Activated CD4-positive, alpha-beta T cell treated with anti-CD3 and anti-CD28 coated beads for 4 hours (primary cell): ENCODE results near the gene CD44.

ENCODE experiments used
- DNase-seq, 2 donors: peaks; one replicate each; pipeline ENCODE4 v3.0.0-alpha.2; 2020

The CD44 gene

DNA sequence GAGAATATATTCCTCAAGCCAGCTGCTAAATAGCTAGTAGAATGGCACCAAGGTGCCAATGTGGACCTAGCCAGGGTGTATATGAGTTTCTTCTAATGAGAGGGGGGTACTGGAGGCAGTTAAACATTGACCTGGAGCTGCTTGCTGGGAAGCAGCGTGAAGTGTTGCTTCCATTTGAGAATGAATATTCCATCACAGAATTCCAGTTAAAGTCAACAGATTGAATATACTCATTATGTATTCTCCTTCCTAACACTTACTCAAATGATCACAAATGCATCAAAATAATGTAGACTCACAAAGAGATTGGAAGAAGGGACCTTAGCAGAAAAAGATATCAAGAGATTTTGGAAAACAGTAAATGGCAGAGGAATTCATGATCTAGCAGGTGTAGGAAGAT is 102.1 kb downstream of the CD44 start:
- no peak for DNase-seq

DNA sequence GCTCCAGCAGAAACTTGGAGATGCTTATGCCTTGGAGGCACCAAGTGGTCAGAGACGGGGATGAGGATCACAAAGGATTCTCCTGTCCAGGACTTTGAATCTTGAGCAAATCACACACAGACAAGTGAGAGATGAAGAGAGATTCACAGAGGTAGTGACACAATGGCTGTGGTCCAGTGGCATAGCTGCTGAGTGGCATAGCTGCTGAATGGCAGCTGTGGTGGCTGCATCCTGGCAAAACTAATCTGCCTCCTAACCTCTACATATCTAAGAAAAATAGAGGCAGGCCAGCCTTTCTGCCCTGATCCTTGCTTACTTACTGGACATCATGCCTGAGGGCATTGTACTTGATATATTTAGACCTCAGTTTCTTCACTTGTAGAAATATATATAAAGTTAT is 102.6 kb downstream of the CD44 start:
- DNase-seq = no peak

DNA sequence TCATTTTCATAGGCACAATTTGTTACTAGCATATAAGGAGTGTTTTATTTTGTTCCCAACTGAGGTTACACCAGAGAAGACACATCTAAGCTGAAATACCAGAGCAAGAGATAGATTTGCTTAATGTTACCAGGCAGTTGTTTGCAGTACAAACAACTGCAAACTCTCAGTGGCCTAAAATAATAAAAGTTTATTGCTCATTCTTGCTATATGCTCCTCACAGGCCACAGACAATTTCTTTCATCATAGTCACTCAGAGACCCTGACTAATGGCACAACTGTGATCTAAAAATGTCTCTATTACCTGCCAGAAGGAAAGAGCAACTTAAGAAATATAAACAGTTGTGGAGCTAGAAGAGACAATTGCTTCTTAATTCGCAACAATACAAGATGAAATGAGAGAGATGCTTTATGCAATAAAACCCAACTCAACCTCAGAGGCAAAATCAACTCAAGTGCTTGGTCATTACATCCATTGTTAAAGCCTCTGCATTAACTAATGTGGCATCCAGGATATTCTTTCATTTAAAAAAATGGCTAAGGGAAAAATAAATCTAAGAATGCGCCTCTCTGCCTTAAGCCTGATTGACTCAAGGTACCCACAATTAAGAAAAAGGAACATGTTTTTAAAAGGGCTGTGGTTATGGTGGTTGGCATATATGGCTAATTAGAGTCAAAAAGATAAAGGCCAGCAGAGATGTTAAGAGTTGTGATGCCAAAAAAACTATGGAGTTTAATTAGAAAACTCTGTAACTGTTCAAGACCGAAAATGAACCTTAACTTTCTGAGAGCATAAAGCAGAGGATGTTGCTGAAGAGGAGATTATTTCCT is 103.7 kb downstream of the CD44 start:
- no peak for DNase-seq

DNA sequence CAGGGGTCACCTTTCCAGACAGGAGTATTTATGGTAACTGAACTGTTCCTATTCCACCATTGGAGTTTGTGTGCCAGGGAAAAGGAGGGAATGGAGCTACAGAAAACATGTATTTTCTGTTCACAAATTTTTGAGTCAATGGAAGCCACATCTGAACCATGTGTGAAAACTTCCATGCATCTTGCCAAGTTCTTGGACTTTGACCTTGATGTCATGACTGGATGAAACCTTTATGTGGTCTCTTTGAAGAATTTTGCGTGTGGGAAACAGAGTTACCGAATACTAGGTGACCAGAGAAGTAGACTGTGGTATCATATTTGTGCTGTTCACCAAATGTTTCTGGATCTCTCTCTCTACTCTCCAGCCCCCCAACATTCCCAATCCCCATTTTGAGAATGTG is 104.8 kb downstream of the CD44 start:
- DNase-seq = no peak

DNA sequence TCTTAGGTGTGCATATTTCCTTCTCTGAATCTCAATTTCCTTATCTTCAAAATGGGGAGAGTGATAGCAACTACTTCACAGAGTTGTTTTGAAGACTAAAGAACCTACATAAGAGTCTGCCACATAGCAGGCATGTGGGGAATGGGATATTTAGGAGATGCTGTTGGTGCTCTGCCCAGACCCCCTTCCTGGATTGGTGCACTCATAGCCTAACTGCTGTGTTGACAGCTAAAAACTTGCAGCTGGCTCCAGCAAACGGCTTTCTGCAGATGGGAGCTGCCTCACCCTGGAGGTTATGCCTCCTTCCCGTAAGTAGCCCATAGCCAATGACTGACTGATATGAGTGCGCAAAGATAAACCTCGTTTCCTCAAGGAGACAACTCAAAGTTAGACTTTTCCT is 106.1 kb downstream of the CD44 start:
- no peak for DNase-seq

DNA sequence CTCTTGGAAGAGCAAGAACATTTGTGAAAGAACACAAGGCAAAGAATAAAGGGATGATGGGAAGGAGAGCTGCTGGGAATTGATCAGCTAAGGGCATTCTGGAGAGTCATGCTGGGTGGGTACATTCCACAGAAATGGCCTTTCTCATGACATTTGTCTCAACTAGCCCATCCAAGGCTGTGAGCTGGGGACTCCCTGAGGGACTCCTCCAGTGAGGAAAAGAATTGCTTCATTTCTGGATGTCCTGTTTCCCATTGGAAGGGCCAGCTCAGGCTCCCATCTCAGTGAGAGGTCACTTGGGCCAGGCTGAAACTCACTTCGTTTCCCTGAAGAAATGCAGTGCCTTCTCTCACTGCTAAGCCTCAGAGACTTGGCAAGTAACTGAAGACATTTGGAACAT is 106.8 kb downstream of the CD44 start:
- DNase-seq = no peak

DNA sequence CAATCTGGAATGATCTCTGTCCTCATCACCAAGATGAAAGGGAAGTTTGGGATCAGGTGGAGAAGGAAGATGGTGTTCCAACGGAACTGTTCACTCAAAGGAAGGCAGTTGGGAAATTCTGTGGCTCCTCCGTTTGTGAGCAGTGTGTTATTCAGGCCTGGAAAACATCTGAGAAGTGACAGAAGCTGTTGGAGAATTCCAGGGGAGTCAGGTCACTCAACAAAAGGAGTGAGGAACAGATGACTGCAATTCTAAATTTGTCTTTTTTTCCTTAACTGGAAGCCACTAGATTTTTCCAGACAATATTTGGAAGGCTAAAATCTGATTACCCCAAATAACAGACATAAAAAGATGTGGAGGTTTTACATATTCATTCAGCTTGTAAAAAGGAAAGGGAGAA is 107.8 kb downstream of the CD44 start:
- no peak for DNase-seq

DNA sequence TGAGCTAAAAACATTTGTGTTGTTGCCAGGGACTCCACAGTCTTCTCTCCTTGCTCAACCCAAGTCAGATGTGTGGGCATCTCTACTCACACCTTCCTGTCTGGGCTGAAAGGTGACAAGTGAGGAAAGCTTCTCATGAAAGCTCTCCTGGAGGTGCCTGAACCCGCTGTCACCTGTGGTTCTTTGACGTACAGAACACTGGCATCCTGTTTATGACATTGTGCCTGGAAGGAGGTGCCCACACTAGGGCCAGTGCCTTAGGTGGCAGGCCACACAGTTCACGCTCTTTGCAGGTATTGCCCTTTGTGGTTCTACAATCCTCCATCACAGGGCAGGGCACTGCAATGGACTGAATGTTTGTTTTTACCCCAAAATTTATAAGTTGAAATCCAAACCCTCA is 108.5 kb downstream of the CD44 start:
- DNase-seq = peak; percentile 46 to 58

DNA sequence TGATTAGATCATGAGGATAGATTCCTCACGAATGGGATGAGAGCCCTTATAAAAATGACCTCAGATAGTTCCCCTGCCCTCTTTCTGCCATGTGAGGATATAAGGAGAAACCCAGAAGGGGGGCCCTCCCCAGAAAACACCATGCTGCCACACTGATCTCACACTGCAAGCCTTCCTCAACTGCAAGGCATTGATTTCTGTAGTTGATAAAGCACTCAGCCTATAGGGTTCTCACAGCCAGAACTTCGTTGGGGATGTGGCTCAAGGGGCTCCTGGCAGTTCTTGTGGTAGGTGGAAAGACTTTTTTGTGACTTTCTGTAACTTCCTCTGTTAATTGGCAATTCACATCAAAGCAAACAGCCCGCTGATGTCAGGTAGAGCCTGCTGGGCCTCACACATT is 108.9 kb downstream of the CD44 start:
- no peak for DNase-seq

DNA sequence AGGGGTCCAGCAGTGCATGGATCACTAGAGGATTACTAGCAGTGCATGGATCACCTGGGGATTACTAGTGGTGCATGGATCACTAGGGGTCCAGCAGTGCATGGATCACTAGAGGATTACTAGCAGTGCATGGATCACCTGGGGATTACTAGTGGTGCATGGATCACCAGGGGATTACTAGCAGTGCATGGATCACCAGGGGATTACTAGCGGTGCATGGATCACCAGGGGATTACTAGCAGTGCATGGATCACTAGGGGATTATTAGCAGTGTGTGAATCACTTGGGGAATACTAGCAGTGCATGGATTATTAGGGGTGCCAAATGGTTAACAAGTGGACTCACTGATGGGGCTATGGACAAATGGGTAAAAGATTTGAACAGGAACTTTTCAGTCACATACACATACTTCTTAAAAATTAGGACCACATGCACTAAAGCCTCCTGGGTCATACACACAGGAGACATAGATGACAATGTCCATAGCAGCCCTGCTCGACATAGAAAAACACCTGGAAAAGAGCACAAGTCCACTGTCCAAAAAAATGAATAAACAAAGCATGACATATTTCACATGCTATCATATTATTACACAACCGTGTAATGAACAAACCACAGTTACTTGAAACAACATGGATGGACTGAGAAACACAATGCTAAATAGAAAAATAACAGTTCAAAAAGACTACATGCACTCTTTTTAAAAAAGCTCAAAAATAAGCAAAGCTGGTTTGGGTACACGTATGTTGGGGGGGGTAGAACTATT is 109.8 kb downstream of the CD44 start:
- DNase-seq = no peak

DNA sequence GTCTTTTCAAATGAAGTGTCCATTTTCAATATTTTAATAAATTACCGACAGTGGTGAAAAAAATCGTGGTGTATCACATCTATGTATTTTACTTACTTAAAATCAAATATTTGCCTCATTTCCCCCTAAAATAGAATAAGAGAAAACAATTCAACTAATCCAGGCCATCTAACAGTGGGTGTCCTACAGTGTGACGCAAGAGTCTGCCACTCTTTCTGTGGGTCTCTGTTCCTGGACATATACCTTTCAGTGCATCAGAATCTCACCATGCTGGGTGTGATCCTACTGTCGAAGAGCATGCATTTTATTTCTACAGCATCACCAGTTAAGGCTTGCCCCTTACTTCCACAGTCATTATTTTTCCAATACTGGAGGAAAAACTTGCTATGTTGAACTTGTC is 111.2 kb downstream of the CD44 start:
- DNase-seq = no peak

DNA sequence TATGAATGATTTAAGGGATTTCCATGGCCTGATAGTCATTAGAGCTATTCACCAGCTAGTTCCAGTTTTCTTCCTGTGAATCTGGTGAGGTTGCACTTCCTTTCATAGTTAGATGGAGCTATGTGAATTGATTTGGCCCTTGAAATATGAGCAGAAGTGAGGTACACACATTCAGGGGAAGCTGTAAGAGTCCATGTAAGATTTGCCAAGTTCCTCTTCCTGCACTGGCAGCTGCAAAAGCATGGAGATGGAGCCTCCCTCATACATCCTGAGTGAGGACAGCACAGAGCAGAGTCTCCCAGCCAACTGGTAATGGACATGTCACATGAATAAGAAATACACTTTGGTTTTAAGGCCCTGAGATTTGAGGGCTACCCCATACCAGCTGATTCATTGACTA is 111.7 kb downstream of the CD44 start:
- no peak for DNase-seq

DNA sequence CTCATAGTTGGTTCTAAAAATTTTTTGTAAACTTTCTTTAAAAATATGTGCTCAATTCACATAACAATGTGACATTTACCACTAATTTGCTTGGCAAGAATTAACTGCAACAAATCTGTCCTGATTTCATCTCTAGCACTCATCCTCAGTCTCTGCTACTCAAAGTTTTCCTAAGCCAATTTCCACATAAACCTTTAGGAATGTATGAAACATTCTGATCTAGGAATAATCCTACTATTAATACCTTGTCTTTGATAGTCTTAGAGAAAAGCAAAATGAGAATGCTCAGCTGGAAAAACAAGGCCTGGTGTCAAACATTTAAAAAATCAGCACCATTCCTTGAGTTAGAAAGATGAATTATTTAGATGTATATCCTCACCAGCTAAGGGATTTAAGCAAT is 114.3 kb downstream of the CD44 start:
- DNase-seq = no peak

DNA sequence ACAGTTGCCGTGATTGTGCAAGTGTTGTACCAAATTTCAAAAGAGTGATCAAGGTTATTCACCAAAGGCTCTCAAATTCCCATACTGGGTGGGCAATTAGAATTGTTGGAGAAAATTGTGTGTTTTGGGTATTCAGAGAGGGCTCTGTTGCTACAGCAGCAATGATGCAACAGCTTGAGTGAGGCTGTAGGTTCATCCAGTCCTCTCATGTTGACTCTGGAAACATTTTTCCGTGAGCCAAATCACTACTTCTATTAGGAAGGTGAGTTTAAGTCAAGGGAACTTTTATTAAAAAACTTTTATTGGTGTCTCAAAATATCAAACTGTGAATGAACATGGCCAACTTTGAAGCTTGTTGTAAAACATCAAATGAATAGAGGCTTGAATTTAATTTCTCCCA is 116.5 kb downstream of the CD44 start:
- DNase-seq = no peak

DNA sequence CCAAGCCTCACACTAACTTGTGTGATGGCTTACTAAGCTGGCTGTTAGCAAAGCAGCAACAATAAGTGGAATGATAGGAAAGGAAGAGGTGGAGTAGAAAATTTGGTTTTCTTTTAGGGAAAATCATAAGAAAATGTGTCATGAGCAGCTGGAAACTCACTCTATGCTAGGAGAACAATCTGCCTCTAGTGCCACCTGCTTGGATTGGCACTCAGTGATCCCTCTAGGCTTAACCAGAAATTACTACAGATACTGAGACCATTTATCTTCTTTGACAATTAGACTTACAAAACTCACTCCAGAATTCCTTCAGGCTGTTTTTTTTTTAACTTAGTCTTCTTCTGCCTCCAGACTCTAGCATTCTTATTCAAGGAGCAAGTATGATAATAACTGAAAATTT is 117.3 kb downstream of the CD44 start:
- DNase-seq = no peak

DNA sequence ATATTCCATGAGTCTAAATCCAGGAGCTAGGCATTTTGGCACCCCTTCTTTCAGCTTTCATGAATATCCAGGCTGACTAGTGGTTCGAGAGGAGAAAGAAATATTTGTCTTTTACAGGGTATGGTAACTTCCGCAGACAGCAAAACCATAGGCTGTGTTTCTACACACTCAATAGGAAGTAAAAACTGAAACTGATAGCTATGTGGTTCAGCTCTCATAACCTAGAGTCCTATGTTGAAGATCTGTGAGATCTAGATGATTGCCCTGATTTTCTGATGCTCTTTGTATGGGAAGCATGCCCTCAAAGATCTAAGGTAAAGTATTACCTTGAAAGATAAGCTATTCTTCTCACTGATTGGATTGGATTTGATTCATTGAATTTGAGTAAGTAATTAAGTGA is 118.3 kb downstream of the CD44 start:
- DNase-seq = no peak

DNA sequence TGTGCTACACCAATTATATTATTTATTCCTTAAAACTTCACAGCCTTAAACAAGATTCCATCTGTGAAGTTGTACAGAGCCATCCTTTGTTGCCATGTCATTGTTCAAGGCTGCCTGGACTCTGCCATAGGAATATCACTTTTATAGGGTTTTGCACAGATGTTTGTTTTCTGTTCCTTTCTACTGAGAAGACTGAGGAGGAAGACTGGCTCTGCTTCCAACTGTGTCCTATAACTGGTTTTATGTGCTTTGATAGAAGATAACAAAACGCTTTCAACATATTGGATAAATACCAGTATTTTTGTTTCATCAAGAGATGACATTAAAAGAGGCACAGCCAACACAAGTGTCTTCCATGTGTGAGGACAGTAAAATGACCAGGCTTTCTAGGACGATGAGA is 120.6 kb downstream of the CD44 start:
- DNase-seq = no peak

DNA sequence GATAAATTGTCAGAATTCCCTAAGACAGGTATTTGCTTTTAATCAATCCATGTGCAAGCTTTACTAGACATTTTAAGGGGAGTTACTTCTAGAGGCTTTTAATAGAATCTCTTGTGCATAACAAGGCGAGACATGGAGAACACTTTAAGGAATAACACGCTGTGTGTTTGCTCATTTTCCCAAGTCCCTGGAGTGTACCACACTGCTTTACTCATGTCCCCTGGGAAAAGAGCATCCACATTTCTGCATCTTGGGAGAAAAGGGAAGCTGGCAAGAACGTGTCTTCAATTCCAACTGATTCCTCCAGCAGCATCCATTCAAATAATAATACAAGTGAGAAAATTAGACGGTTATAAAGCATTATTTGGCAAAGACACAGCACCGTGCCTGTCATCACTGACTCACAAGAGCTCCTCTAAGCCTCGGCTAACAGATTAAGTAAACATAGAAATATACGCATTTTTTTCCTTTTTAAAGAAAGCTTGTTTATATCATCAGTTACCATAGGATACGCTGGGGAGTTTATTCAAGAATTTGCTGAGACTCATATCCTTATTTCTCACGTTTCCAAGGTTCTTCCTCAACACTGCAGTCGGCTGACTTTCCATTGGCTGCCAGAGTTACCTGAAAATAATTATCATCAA is 121.5 kb downstream of the CD44 start:
- DNase-seq = no peak

DNA sequence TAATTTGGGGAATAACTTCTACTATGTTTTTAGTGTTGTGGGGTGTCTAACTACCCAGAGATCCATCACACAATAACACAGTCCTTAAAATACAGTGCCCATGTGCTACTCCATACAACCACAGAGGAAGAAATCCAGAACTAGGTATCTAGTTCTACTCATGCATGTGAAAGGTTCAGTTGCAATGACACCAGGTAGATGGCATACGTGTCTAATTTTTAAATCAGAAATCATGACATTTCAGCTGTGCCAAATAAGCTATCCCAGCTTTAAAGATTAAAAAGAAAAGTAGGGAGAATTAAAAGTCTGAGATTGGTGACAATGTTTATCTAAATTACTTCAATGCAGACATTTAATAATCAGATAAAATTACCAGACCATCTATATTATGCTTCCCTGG is 122.2 kb downstream of the CD44 start:
- DNase-seq = no peak

DNA sequence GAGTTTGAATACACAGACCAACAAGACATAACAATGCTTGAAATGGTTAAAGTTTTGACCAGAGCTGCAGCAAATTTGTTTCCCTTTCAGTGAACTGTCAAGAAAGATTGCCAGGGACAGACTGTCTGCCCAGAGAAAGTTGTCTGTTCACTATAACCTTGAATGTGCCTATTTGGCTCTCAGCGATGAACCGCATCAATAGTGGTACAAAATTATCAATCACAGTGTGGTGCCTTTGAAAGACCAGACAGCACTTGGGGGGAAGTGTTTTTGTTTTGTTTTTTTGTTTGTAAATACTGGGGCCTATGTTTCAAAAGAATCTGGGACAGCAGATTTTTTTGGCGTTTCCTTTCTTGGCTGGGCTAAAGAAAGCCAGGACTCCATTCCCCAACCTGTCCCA is 123.1 kb downstream of the CD44 start:
- no peak for DNase-seq

DNA sequence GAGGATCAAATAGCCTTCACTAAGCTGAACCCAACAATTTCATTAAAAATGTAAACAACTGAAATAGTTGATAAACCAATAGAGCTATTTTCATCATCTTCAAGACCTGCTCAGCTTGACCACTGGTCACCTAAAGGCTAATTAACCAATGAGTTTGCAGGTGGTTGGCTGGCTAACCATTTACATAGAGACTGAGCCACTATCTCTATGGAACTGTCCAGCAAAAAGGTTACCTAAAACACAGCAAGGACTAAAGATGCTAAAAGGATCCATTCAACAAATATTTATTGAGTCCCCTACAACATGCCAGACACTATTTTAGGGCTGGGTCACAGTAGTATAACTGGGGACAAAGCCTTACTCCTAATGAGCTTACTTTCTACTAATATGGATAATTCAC is 123.8 kb downstream of the CD44 start:
- DNase-seq = no peak

DNA sequence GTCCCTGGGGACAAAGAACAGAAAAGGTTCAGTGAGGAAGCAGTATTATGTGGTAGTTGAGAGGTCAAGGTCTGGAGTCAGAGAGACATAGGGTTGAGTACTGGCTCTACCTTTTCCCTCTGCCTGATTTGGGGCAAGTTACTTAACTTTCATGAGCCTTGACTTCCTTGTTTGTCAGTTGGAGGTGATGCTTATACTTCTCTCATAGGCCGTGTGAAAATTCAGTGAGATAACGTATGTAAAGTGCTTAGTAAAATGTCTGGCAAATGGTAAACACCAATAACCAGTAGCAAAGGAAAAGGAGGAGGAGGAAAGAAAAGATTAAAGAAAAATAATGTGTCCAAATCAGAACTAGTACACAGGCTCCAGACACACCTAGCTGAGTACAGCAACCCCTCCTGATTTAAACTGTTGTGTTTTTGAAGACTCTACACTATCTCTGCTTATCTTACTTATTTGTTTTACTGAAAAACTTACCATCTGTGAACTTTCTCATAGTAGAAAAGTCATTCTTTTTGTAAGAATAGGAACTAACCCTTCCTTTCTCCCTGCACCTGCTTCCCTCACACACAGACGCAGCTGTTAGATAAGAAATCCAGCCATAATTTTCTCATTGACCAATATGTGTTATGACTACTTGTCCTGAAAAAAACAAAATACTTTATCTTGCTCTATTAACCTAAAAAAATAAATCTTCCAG is 126.9 kb downstream of the CD44 start:
- no peak for DNase-seq

DNA sequence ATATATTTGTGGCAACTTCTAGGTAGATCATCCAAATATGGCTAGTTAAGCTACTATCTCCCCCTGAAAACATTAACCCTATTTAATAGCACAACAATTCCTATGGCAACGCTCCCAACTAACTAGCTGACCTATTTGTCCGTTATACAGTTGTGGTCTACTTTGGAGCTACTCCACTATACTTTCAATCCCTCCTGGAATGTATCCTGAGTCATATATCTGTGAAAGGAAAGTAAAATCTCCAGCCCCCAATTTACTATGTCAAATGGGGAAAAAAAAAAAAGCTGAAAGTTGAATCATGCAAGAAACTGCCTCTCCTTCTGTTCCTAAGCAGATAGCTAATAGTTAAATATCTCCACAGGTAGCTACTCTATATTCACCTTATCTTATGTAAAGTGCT is 128.5 kb downstream of the CD44 start:
- no peak for DNase-seq

DNA sequence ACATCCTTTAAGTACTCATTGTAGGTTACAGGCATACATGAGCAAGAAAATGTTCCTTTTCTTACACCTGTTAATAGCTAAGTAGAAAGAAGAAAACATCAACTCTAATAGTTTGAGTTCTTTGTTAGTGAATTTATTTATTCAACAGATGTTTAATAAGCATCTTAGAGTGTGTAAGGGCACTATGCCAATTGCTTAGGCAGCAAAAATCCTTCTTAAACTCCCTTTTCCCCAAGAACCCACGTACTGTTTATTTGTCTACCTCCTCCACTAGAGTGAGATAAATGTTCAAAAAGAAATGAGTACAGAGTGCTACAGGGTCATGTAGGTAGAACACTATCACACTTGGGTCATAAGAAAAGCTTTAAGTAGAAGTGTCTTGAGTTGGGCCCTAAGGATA is 131.4 kb downstream of the CD44 start:
- DNase-seq = no peak
